ENCODE results near the gene GPX2. TPM values are rescaled to one million over a fixed set of nuclear protein-coding genes. Genes with fewer than 3 reads are reported as not detected.

Gene GPX2
- total and polyA plus RNA-seq, 2 experiments from 2014 or later: 0.78 to 2.2 TPM

DNA sequence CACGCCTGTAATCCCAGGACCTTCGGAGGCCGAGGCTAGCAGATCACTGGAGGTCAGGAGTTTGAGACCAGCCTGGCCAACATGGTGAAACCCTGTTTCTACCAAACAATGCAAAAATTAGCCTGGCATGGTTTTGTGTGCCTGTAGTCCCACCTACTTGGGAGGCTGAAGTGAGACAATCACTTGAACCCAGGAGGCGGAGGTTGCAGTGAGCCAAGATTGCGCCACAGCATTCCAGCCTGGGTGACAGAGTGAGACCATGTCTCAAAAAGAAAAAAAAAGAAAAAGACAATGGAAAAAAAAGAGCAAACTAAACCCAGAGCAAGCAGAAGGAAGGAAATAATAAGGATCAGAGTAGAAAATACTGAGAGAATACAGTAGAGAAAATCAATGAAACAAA is 22.9 kb downstream of the GPX2 start:
- no peaks in the 10 kb centered on the region for H3K27me3 ChIP-seq (ENCODE audit: insufficient read depth)
- H3K36me3 ChIP-seq (ENCODE audit: insufficient read depth): peaks cover 8% of the 10 kb centered on the region; the same call in 1 of the 2 replicates
- no peak overlapping the region for H2AFZ ChIP-seq
- H3K4me1 Mint-ChIP-seq: peaks cover 9% of the 10 kb centered on the region
- peaks cover 36% of the 10 kb centered on the region for H3K79me2 ChIP-seq (replicated peaks; ENCODE audit: insufficient read depth)
- H3K9me3 Mint-ChIP-seq: no peaks in the 10 kb centered on the region
- 0 out of 2 replicates have a peak, but pooled peaks cover 3% of the 10 kb centered on the region for H4K20me1 ChIP-seq (replicated peaks; ENCODE audit: insufficient read depth)
- H3K27ac Mint-ChIP-seq: no peak overlapping the region; the same call in 1 of the 2 replicates
- peaks cover 3% of the 10 kb centered on the region for H3K27me3 Mint-ChIP-seq (ENCODE audit: insufficient read depth, low read depth, poor library complexity)
- H3K27ac ChIP-seq (ENCODE audit: low read depth): no peak overlapping the region; the same call in 1 of the 2 replicates
- H3F3A ChIP-seq (replicated peaks; ENCODE audit: low read depth): no peaks in the 10 kb centered on the region
- H3K4me3 Mint-ChIP-seq: no peak overlapping the region
- no peak for ATAC-seq
- H3K4me2 ChIP-seq: no peak overlapping the region
- no peak for DNase-seq (ENCODE audit: low spot score)
- no peaks in the 10 kb centered on the region for H3K9me2 ChIP-seq (ENCODE audit: insufficient read depth)
- peaks cover 10% of the 10 kb centered on the region for H3K36me3 Mint-ChIP-seq (ENCODE audit: low read depth)
- H3K4me3 ChIP-seq: no peak overlapping the region
- peaks cover 9% of the 10 kb centered on the region; the same call in 1 of the 2 replicates for H3K4me1 ChIP-seq (ENCODE audit: insufficient read depth)
- TF ChIP-seq, protein P1, sequence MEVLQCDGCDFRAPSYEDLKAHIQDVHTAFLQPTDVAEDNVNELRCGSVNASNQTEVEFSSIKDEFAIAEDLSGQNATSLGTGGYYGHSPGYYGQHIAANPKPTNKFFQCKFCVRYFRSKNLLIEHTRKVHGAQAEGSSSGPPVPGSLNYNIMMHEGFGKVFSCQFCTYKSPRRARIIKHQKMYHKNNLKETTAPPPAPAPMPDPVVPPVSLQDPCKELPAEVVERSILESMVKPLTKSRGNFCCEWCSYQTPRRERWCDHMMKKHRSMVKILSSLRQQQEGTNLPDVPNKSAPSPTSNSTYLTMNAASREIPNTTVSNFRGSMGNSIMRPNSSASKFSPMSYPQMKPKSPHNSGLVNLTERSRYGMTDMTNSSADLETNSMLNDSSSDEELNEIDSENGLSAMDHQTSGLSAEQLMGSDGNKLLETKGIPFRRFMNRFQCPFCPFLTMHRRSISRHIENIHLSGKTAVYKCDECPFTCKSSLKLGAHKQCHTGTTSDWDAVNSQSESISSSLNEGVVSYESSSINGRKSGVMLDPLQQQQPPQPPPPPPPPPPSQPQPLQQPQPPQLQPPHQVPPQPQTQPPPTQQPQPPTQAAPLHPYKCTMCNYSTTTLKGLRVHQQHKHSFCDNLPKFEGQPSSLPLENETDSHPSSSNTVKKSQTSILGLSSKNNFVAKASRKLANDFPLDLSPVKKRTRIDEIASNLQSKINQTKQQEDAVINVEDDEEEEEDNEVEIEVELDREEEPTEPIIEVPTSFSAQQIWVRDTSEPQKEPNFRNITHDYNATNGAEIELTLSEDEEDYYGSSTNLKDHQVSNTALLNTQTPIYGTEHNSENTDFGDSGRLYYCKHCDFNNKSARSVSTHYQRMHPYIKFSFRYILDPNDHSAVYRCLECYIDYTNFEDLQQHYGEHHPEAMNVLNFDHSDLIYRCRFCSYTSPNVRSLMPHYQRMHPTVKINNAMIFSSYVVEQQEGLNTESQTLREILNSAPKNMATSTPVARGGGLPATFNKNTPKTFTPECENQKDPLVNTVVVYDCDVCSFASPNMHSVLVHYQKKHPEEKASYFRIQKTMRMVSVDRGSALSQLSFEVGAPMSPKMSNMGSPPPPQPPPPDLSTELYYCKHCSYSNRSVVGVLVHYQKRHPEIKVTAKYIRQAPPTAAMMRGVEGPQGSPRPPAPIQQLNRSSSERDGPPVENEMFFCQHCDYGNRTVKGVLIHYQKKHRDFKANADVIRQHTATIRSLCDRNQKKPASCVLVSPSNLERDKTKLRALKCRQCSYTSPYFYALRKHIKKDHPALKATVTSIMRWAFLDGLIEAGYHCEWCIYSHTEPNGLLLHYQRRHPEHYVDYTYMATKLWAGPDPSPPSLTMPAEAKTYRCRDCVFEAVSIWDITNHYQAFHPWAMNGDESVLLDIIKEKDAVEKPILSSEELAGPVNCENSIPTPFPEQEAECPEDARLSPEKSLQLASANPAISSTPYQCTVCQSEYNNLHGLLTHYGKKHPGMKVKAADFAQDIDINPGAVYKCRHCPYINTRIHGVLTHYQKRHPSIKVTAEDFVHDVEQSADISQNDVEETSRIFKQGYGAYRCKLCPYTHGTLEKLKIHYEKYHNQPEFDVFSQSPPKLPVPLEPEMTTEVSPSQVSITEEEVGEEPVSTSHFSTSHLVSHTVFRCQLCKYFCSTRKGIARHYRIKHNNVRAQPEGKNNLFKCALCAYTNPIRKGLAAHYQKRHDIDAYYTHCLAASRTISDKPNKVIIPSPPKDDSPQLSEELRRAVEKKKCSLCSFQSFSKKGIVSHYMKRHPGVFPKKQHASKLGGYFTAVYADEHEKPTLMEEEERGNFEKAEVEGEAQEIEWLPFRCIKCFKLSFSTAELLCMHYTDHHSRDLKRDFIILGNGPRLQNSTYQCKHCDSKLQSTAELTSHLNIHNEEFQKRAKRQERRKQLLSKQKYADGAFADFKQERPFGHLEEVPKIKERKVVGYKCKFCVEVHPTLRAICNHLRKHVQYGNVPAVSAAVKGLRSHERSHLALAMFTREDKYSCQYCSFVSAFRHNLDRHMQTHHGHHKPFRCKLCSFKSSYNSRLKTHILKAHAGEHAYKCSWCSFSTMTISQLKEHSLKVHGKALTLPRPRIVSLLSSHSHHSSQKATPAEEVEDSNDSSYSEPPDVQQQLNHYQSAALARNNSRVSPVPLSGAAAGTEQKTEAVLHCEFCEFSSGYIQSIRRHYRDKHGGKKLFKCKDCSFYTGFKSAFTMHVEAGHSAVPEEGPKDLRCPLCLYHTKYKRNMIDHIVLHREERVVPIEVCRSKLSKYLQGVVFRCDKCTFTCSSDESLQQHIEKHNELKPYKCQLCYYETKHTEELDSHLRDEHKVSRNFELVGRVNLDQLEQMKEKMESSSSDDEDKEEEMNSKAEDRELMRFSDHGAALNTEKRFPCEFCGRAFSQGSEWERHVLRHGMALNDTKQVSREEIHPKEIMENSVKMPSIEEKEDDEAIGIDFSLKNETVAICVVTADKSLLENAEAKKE (CRISPR knock-in tag; IDR thresholded peaks at IDR 0.05): no peak
- TF ChIP-seq ZNF331 (CRISPR knock-in tag; IDR thresholded peaks at IDR 0.05; ENCODE audit: low read depth) (no peak), NANOG (IDR thresholded peaks at IDR 0.05; ENCODE audit: borderline replicate concordance) (no peak), CREB1 (CRISPR knock-in tag; IDR thresholded peaks at IDR 0.05; ENCODE audit: low read depth) (no peak), EZH2 (IDR thresholded peaks at IDR 0.05; ENCODE audit: low read depth, unreplicated experiment) (no peak), EZH2phosphoT487 (IDR thresholded peaks at IDR 0.05; ENCODE audit: unreplicated experiment) (no peak), ZNF114 (CRISPR knock-in tag; IDR thresholded peaks at IDR 0.05) (no peak)
- TF ChIP-seq, protein P2, sequence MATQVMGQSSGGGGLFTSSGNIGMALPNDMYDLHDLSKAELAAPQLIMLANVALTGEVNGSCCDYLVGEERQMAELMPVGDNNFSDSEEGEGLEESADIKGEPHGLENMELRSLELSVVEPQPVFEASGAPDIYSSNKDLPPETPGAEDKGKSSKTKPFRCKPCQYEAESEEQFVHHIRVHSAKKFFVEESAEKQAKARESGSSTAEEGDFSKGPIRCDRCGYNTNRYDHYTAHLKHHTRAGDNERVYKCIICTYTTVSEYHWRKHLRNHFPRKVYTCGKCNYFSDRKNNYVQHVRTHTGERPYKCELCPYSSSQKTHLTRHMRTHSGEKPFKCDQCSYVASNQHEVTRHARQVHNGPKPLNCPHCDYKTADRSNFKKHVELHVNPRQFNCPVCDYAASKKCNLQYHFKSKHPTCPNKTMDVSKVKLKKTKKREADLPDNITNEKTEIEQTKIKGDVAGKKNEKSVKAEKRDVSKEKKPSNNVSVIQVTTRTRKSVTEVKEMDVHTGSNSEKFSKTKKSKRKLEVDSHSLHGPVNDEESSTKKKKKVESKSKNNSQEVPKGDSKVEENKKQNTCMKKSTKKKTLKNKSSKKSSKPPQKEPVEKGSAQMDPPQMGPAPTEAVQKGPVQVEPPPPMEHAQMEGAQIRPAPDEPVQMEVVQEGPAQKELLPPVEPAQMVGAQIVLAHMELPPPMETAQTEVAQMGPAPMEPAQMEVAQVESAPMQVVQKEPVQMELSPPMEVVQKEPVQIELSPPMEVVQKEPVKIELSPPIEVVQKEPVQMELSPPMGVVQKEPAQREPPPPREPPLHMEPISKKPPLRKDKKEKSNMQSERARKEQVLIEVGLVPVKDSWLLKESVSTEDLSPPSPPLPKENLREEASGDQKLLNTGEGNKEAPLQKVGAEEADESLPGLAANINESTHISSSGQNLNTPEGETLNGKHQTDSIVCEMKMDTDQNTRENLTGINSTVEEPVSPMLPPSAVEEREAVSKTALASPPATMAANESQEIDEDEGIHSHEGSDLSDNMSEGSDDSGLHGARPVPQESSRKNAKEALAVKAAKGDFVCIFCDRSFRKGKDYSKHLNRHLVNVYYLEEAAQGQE (IDR thresholded peaks at IDR 0.05; ENCODE audit: unreplicated experiment): no peak
- TF ChIP-seq, protein P3, sequence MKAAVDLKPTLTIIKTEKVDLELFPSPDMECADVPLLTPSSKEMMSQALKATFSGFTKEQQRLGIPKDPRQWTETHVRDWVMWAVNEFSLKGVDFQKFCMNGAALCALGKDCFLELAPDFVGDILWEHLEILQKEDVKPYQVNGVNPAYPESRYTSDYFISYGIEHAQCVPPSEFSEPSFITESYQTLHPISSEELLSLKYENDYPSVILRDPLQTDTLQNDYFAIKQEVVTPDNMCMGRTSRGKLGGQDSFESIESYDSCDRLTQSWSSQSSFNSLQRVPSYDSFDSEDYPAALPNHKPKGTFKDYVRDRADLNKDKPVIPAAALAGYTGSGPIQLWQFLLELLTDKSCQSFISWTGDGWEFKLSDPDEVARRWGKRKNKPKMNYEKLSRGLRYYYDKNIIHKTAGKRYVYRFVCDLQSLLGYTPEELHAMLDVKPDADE (IDR thresholded peaks at IDR 0.05): no peak
- TF ChIP-seq, protein P4, sequence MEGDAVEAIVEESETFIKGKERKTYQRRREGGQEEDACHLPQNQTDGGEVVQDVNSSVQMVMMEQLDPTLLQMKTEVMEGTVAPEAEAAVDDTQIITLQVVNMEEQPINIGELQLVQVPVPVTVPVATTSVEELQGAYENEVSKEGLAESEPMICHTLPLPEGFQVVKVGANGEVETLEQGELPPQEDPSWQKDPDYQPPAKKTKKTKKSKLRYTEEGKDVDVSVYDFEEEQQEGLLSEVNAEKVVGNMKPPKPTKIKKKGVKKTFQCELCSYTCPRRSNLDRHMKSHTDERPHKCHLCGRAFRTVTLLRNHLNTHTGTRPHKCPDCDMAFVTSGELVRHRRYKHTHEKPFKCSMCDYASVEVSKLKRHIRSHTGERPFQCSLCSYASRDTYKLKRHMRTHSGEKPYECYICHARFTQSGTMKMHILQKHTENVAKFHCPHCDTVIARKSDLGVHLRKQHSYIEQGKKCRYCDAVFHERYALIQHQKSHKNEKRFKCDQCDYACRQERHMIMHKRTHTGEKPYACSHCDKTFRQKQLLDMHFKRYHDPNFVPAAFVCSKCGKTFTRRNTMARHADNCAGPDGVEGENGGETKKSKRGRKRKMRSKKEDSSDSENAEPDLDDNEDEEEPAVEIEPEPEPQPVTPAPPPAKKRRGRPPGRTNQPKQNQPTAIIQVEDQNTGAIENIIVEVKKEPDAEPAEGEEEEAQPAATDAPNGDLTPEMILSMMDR (conservative IDR thresholded peaks at IDR 0.05; ENCODE audit: low read depth in 2 of 2): no peak

All from GM23338 (cell line).